DOHH2 (cell line): Measurements from ENCODE around the gene KRT85.

ENCODE experiments used
- EZH2phosphoT487 ChIP-seq: fragments of 200-600 bp; sonication (generic); IDR thresholded peaks from 2 replicates; pipeline ENCODE4 v1.6.1; 2017; ENCODE audit warnings: borderline replicate concordance, mild to moderate bottlenecking, antibody characterized with exemption, low read length, moderate library complexity, mixed read lengths
- TF ChIP-seq, protein P1 (sequence below): fragments of 200-600 bp; sonication (generic); IDR thresholded peaks from one replicate; pipeline ENCODE4 v1.5.1; 2014; ENCODE audit warnings: antibody characterized with exemption, mild to moderate bottlenecking, low read depth, low read length; ENCODE audit not compliant: poor library complexity, severe bottlenecking

DNA sequence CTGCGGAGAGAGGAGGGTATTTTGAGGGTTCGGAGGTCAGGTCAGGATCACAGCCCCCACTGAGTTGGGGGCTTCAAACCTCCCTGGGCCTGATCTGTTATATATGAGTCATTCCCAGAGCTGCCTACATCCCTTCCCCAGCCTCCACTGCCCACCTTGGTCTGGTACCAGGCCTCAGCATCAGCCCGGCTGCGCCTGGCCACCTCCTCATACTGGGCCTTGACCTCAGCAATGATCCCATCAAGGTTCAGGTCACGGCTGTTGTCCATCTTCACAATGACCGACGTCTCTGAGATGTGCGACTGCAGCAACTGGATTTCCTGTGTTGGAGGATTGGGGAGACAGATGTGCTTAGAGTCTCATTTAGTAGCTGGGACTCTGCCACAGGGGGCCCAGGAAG, 13.9 kb upstream of the KRT85 start:
- TF ChIP-seq, protein P1, sequence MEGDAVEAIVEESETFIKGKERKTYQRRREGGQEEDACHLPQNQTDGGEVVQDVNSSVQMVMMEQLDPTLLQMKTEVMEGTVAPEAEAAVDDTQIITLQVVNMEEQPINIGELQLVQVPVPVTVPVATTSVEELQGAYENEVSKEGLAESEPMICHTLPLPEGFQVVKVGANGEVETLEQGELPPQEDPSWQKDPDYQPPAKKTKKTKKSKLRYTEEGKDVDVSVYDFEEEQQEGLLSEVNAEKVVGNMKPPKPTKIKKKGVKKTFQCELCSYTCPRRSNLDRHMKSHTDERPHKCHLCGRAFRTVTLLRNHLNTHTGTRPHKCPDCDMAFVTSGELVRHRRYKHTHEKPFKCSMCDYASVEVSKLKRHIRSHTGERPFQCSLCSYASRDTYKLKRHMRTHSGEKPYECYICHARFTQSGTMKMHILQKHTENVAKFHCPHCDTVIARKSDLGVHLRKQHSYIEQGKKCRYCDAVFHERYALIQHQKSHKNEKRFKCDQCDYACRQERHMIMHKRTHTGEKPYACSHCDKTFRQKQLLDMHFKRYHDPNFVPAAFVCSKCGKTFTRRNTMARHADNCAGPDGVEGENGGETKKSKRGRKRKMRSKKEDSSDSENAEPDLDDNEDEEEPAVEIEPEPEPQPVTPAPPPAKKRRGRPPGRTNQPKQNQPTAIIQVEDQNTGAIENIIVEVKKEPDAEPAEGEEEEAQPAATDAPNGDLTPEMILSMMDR: no peak
- no peak for TF ChIP-seq EZH2phosphoT487
